ENCODE data around the gene CEACAM1. TPM values are rescaled to one million over a fixed set of nuclear protein-coding genes. Genes with fewer than 3 reads are reported as not detected.
"Not testable (repeated sequence)": the region's sequence is repeated elsewhere in the genome, so short reads cannot be mapped to it uniquely, and the experiment has no call there.

CEACAM1 gene
- total RNA-seq, 1 donor from 2014 or later = not detected

DNA sequence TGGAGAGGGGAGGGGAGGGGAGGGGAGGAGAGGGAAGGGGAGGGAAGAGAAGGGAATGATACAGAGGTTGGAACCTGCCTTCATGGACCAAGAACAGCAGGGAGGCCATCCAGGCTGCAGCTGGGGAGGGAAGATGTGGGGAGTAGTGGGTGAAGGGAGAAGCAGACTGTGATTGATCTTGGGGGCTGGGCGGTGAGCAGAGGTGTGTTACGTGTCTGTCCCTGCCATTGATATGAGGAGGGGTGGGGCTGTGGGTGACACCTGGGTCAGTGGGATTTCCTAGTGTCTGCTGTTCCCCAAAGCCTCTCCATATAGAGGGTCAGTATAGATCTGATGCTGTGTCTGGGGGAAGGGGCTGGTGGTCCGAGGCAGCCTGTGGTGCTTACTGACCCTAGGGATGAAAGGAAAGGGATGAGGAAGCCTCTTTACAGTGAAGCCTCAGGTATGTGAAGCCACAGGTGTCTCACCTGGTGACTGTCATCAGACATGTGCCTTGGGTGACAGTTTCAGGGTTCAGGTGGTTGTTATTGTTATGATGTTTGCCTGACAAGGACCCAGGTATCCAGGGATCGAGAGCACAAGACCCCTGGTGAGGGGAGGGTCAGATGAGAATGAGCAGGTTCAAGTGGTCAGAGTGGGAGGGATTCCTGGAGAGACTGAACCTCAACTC lies 18.7 kb upstream of the CEACAM1 start:
- H3K4me3 Mint-ChIP-seq (ENCODE audit: unreplicated experiment) = no peak overlapping the region
- peaks cover 3% of the 10 kb centered on the region for H3K36me3 Mint-ChIP-seq (ENCODE audit: low read depth)
- DNase-seq (ENCODE audit: low spot score) = no peak
- TF ChIP-seq, protein P1, sequence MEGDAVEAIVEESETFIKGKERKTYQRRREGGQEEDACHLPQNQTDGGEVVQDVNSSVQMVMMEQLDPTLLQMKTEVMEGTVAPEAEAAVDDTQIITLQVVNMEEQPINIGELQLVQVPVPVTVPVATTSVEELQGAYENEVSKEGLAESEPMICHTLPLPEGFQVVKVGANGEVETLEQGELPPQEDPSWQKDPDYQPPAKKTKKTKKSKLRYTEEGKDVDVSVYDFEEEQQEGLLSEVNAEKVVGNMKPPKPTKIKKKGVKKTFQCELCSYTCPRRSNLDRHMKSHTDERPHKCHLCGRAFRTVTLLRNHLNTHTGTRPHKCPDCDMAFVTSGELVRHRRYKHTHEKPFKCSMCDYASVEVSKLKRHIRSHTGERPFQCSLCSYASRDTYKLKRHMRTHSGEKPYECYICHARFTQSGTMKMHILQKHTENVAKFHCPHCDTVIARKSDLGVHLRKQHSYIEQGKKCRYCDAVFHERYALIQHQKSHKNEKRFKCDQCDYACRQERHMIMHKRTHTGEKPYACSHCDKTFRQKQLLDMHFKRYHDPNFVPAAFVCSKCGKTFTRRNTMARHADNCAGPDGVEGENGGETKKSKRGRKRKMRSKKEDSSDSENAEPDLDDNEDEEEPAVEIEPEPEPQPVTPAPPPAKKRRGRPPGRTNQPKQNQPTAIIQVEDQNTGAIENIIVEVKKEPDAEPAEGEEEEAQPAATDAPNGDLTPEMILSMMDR (IDR thresholded peaks at IDR 0.05) = no peak
- H3K4me1 Mint-ChIP-seq (ENCODE audit: low read depth) = peaks cover 2% of the 10 kb centered on the region
- peaks cover 20% of the 10 kb centered on the region for H3K27me3 Mint-ChIP-seq (ENCODE audit: low read depth)
- H3K27ac Mint-ChIP-seq (ENCODE audit: unreplicated experiment) = no peak overlapping the region
- H3K9me3 Mint-ChIP-seq (ENCODE audit: low read depth) = peaks cover 8% of the 10 kb centered on the region

DNA sequence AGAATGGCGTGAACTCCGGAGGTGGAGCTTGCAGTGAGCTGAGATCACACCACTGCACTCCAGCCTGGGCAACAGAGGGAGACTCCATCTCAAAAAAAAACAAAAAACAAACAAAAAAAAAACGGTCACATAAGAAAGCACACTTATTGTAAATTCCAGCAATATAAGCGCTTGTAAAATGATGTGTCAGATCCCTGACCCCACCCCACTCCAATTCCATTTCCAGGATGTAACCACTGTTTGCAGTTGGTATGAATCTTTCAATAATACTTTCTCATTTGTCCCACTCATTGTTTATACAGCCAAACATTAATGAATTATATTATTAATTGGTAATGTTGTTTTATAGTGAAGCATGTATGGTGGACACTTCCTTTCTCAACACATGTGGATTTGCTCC lies 15.9 kb upstream of the CEACAM1 start:
- Mint-ChIP-seq H3K4me1 (ENCODE audit: low read depth) (peaks cover 5% of the 10 kb centered on the region), H3K4me3 (ENCODE audit: unreplicated experiment) (no peak overlapping the region), H3K9me3 (ENCODE audit: low read depth) (peaks cover 4% of the 10 kb centered on the region), H3K36me3 (ENCODE audit: low read depth) (no peaks in the 10 kb centered on the region), H3K27ac (ENCODE audit: unreplicated experiment) (no peak overlapping the region), H3K27me3 (ENCODE audit: low read depth) (peaks cover 16% of the 10 kb centered on the region)
- no peak for DNase-seq (ENCODE audit: low spot score)
- TF ChIP-seq, protein P1 (IDR thresholded peaks at IDR 0.05) = no peak

DNA sequence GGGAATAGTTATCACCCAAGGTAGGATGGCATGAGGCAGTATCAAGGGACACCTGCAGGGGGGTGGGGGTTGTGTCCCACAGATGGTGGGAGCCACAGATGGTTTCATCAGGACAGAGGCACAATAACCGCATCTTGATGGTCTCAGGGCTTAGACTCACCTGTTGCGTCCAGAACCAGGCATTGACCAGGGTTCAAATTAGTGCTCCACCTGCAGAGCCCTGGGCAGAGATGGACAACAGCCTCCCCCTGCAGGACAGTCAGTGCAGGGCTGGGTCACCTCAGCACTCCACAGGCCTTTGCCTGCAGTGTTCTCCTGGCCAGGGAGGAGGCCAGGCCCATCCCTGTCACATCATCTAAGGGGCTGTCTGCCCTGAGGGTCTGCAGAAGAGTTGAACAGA lies 14.5 kb upstream of the CEACAM1 start:
- peaks cover 14% of the 10 kb centered on the region for H3K27me3 Mint-ChIP-seq (ENCODE audit: low read depth)
- DNase-seq (ENCODE audit: low spot score) = no peak
- H3K27ac Mint-ChIP-seq (ENCODE audit: unreplicated experiment) = no peak overlapping the region
- H3K9me3 Mint-ChIP-seq (ENCODE audit: low read depth) = no peaks in the 10 kb centered on the region
- H3K4me1 Mint-ChIP-seq (ENCODE audit: low read depth) = peaks cover 5% of the 10 kb centered on the region
- no peak overlapping the region for H3K4me3 Mint-ChIP-seq (ENCODE audit: unreplicated experiment)
- TF ChIP-seq, protein P1 (IDR thresholded peaks at IDR 0.05) = no peak
- H3K36me3 Mint-ChIP-seq (ENCODE audit: low read depth) = no peaks in the 10 kb centered on the region

DNA sequence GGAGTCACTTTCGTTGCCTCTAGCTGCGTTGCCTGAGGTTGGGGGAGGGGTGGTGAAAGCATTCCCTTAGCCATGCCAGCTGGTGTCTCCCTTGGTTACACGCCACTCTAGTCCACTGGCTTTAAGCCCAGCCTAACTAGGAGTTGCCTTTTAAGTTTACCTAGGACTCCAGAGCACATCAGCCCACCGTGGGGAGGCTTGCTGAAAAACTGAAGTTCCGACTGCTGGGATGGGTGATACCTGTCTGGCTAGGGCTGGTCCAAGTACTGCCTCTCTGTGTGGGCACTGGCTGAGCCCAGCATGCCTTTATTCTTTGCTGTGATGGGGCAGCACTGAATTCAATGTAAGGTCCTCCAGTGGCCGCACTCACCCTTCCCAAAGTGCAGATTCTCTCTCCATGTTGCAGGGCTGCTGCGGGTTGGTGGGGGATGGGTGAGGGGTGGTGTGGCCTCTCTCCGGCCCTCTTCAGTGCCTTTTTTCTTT lies 11.8 kb upstream of the CEACAM1 start:
- no peaks in the 10 kb centered on the region for H3K9me3 Mint-ChIP-seq (ENCODE audit: low read depth)
- no peak overlapping the region for H3K27ac Mint-ChIP-seq (ENCODE audit: unreplicated experiment)
- DNase-seq (ENCODE audit: low spot score) = no peak
- no peaks in the 10 kb centered on the region for H3K36me3 Mint-ChIP-seq (ENCODE audit: low read depth)
- H3K4me1 Mint-ChIP-seq (ENCODE audit: low read depth) = peaks cover 5% of the 10 kb centered on the region
- TF ChIP-seq, protein P1 (IDR thresholded peaks at IDR 0.05) = no peak
- H3K27me3 Mint-ChIP-seq (ENCODE audit: low read depth) = peaks cover 6% of the 10 kb centered on the region
- no peak overlapping the region for H3K4me3 Mint-ChIP-seq (ENCODE audit: unreplicated experiment)

DNA sequence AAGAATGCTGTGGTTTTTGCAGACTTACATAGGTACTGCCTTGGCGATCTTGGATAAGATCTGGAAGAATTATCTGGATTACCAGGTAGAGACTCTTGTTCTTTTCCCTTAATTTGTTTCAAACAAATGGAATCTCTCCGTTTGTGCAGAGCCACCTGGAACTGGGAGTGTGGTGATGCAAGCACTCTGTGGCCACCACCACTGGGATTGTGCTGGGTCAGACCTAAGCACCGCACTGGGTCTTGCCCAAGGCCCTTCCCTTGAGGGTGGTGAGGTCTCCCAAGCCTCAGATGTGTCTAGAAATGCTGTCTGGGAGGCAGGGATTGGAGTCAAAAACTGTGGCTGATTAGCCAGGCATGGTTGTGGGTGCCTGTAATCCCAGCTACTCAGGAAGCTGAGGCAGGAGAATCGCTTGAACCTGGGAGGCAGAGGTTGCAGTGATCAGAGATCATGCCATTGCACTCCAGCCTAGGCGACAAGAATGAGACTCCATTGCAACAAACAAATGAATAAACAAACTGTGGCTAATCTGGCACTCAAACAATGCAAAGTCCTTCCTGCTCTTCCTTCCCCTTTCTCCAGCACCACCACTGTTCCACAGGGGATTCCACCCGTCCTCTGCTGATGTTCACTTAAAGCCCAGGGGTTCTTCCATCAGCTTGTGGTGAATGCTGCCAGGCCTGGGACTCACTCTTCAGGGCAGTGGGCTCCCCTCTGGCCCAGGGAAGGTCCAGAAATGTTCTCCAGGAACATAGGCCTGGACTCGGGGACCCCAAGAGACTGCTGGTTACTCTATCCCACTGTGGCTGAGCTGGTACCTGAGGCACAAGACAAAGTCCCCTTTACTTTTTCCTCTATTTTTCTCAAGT lies 10.8 kb upstream of the CEACAM1 start:
- Mint-ChIP-seq H3K4me3 (ENCODE audit: unreplicated experiment) (no peak overlapping the region), H3K27ac (ENCODE audit: unreplicated experiment) (peak overlapping the region; percentile 46), H3K36me3 (ENCODE audit: low read depth) (no peaks in the 10 kb centered on the region), H3K27me3 (ENCODE audit: low read depth) (peaks cover 10% of the 10 kb centered on the region), H3K9me3 (ENCODE audit: low read depth) (no peaks in the 10 kb centered on the region), H3K4me1 (ENCODE audit: low read depth) (peaks cover 5% of the 10 kb centered on the region)
- no peak for DNase-seq (ENCODE audit: low spot score)
- TF ChIP-seq, protein P1 (IDR thresholded peaks at IDR 0.05) = no peak

DNA sequence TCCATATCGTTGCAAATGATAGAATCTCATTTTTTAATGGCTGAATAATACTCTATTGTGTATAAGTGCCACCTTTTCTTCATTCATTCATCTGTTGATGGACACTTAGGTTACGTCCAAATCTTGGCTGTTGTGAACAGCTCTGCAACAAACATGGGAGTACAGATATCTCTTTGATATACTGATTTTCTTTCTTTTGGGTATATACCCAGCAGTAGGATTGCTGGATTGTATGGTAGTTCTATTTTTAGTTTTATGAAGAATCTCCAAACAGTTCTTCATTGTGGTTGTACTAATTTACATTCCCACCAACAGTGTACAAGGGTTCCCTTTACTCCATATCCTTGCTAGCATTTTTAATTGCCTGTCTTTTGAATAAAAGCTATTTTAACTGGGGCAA lies 7.0 kb upstream of the CEACAM1 start:
- H3K36me3 Mint-ChIP-seq (ENCODE audit: low read depth); H3K4me1 Mint-ChIP-seq (ENCODE audit: low read depth); H3K9me3 Mint-ChIP-seq (ENCODE audit: low read depth); DNase-seq (ENCODE audit: low spot score); H3K27ac Mint-ChIP-seq (ENCODE audit: unreplicated experiment); H3K4me3 Mint-ChIP-seq (ENCODE audit: unreplicated experiment): not testable (repeated sequence)
- peaks cover 10% of the 10 kb centered on the region for H3K27me3 Mint-ChIP-seq (ENCODE audit: low read depth)
